IPS-20b (cell line): Measurements from ENCODE around the gene HYAL1.
"Not testable (repeated sequence)": the region's sequence is repeated elsewhere in the genome, so short reads cannot be mapped to it uniquely, and the experiment has no call there.

Experiments used
- H3K27ac ChIP-seq: one replicate; pipeline ENCODE4 v1.5.1; 2013; ENCODE audit warnings: low read length
- H3K27me3 ChIP-seq: 2 replicates; pipeline ENCODE4 v1.6.1; 2013; ENCODE audit warnings: mild to moderate bottlenecking, low read length, inconsistent platforms; ENCODE audit not compliant: insufficient read depth
- H3K36me3 ChIP-seq: 2 replicates; pipeline ENCODE4 v1.6.1; 2013; ENCODE audit warnings: low read depth, mild to moderate bottlenecking, inconsistent platforms, low read length, moderate library complexity; ENCODE audit not compliant: insufficient read depth
- H3K4me1 ChIP-seq: 2 replicates; pipeline ENCODE4 v1.6.1; 2013; ENCODE audit warnings: mild to moderate bottlenecking, control low read depth, inconsistent platforms, low read length, moderate library complexity; ENCODE audit not compliant: insufficient read depth
- H3K4me3 ChIP-seq: 2 replicates; pipeline ENCODE4 v1.5.1; 2013; ENCODE audit warnings: mild to moderate bottlenecking, low read length, inconsistent platforms
- H3K9ac ChIP-seq: 2 replicates; pipeline ENCODE4 v1.6.1; 2013; ENCODE audit warnings: low read depth, mild to moderate bottlenecking, inconsistent platforms, low read length, moderate library complexity
- H3K9me3 ChIP-seq: 2 replicates; pipeline ENCODE4 v1.6.1; 2013; ENCODE audit warnings: mild to moderate bottlenecking, low read depth, low read length, inconsistent platforms; ENCODE audit not compliant: insufficient read depth

HYAL1 gene

GRCh38 chr3:50314342-50314741 is 11.0 kb upstream of the HYAL1 start:
- peaks cover 38% of the 10 kb centered on the region for H3K36me3 ChIP-seq
- no peaks in the 10 kb centered on the region; the same call in 1 of the 2 replicates for H3K4me1 ChIP-seq

GRCh38 chr3:50312041-50312440 is 8.7 kb upstream of the HYAL1 start:
- H3K4me3 ChIP-seq, H3K4me1 ChIP-seq, H3K27ac ChIP-seq, H3K27me3 ChIP-seq, H3K9ac ChIP-seq: not testable (repeated sequence)
- Histone ChIP-seq H3K9me3 (peaks cover 19% of the 10 kb centered on the region; the same call in 1 of the 2 replicates), H3K36me3 (peaks cover 15% of the 10 kb centered on the region)

More at GRCh38 chr3:50314342-50314741, 11.0 kb upstream of the HYAL1 start:
- H3K27ac ChIP-seq: no peak overlapping the region
- no peaks in the 10 kb centered on the region for H3K27me3 ChIP-seq
- H3K9ac ChIP-seq: no peak overlapping the region
- H3K9me3 ChIP-seq: peaks cover 8% of the 10 kb centered on the region; the same call in 1 of the 2 replicates
- H3K4me3 ChIP-seq: no peak overlapping the region

GRCh38 chr3:50304601-50305000 is 1.2 kb upstream of the HYAL1 start:
- peaks cover 9% of the 10 kb centered on the region for H3K4me1 ChIP-seq
- H3K27me3 ChIP-seq: peaks cover 4% of the 10 kb centered on the region; the same call in 1 of the 2 replicates
- H3K9ac ChIP-seq: no peak overlapping the region
- no peak overlapping the region for H3K4me3 ChIP-seq
- no peaks in the 10 kb centered on the region for H3K36me3 ChIP-seq
- H3K9me3 ChIP-seq: peaks cover 21% of the 10 kb centered on the region
- no peak overlapping the region for H3K27ac ChIP-seq

GRCh38 chr3:50302095-50303012 is 1.0 kb downstream of the HYAL1 start:
- peaks cover 8% of the 10 kb centered on the region for H3K9me3 ChIP-seq
- peaks cover 9% of the 10 kb centered on the region for H3K4me1 ChIP-seq
- H3K9ac ChIP-seq: 0 out of 2 replicates have a peak overlapping the region, but pooled peaks have one; percentile 38
- peaks cover 4% of the 10 kb centered on the region; the same call in 1 of the 2 replicates for H3K27me3 ChIP-seq
- H3K36me3 ChIP-seq: no peaks in the 10 kb centered on the region
- H3K27ac ChIP-seq: no peak overlapping the region
- H3K4me3 ChIP-seq: no peak overlapping the region

- peaks cover under 1% of the 10 kb centered on the region; the same call in 1 of the 2 replicates for H3K9me3 ChIP-seq
- H3K4me1 ChIP-seq: peaks cover 9% of the 10 kb centered on the region
- no peak overlapping the region for H3K4me3 ChIP-seq
- no peaks in the 10 kb centered on the region for H3K36me3 ChIP-seq
- H3K27me3 ChIP-seq: peaks cover 4% of the 10 kb centered on the region; the same call in 1 of the 2 replicates
- no peak overlapping the region for H3K9ac ChIP-seq
- no peak overlapping the region for H3K27ac ChIP-seq
These were observed 2.6 kb downstream of the HYAL1 start for GRCh38 chr3:50300681-50301254.

- H3K4me3 ChIP-seq: peak overlapping the region; percentile 96
- H3K27me3 ChIP-seq: peaks cover 4% of the 10 kb centered on the region; the same call in 1 of the 2 replicates
- peak overlapping the region; percentile 58; the same call in 1 of the 2 replicates for H3K9ac ChIP-seq
- peaks cover 9% of the 10 kb centered on the region for H3K4me1 ChIP-seq
- H3K27ac ChIP-seq: no peak overlapping the region
- no peaks in the 10 kb centered on the region for H3K9me3 ChIP-seq
- no peaks in the 10 kb centered on the region for H3K36me3 ChIP-seq
These were observed 3.3 kb downstream of the HYAL1 start for GRCh38 chr3:50299929-50300680.

- Histone ChIP-seq H3K4me3 (peak overlapping the region; percentile 96), H3K36me3 (no peaks in the 10 kb centered on the region), H3K9me3 (no peaks in the 10 kb centered on the region), H3K9ac (peak overlapping the region; percentile 58; the same call in 1 of the 2 replicates), H3K27ac (no peak overlapping the region), H3K27me3 (peaks cover 4% of the 10 kb centered on the region; the same call in 1 of the 2 replicates), H3K4me1 (peaks cover 9% of the 10 kb centered on the region)
These were observed 3.8 kb downstream of the HYAL1 start for GRCh38 chr3:50299638-50299928.

GRCh38 chr3:50298836-50299637 is 4.3 kb downstream of the HYAL1 start, which contains the start of the genes HYAL3 and NAA80:
Gene HYAL3, minus strand, starts transcription at chr3:50299405. Its CDS starts 3,803 bp downstream, at chr3:50295602.
Gene NAA80, minus strand, starts transcription at chr3:50299405. Its CDS starts 1,942 bp downstream, at chr3:50297463.
- peaks cover 9% of the 10 kb centered on the region for H3K4me1 ChIP-seq
- H3K27me3 ChIP-seq: peaks cover 4% of the 10 kb centered on the region; the same call in 1 of the 2 replicates
- peak within 1 kb of the TSS; percentile 85 for H3K9ac ChIP-seq
- H3K9me3 ChIP-seq: no peaks in the 10 kb centered on the region
- H3K4me3 ChIP-seq: peak within 1 kb of the TSS; percentile 96
- no peaks in the 10 kb centered on the region for H3K36me3 ChIP-seq
- H3K27ac ChIP-seq: no peak within 1 kb of the TSS

- H3K27ac ChIP-seq: no peak overlapping the region
- H3K4me3 ChIP-seq: peak overlapping the region; percentile 96
- peaks cover 4% of the 10 kb centered on the region; the same call in 1 of the 2 replicates for H3K27me3 ChIP-seq
- no peaks in the 10 kb centered on the region for H3K9me3 ChIP-seq
- H3K9ac ChIP-seq: peak overlapping the region; percentile 85; the same call in 1 of the 2 replicates
- no peaks in the 10 kb centered on the region for H3K36me3 ChIP-seq
- H3K4me1 ChIP-seq: peaks cover 9% of the 10 kb centered on the region
These were observed 5.3 kb downstream of the HYAL1 start for GRCh38 chr3:50297896-50298725.

- Histone ChIP-seq H3K27ac (no peak overlapping the region), H3K4me1 (peaks cover 8% of the 10 kb centered on the region), H3K9me3 (no peaks in the 10 kb centered on the region), H3K9ac (no peak overlapping the region), H3K27me3 (peaks cover 4% of the 10 kb centered on the region; the same call in 1 of the 2 replicates), H3K4me3 (no peak overlapping the region), H3K36me3 (no peaks in the 10 kb centered on the region)
These were observed 6.0 kb downstream of the HYAL1 start for GRCh38 chr3:50297384-50297775.
